SU-DHL-6 (cell line): ENCODE measurements around the gene CST11.

ENCODE experiments used
- CTCF ChIP-seq: fragments of 200-600 bp; sonication (generic); IDR thresholded peaks from one replicate; pipeline ENCODE4 v1.5.1; 2017; ENCODE audit warnings: antibody characterized with exemption, mild to moderate bottlenecking, low read length, moderate library complexity; ENCODE audit not compliant: insufficient read depth, poor library complexity, severe bottlenecking
- EZH2phosphoT487 ChIP-seq: fragments of 200-600 bp; sonication (generic), shearing (Covaris generic); conservative IDR thresholded peaks from 2 replicates; pipeline ENCODE4 v1.6.1; 2018; ENCODE audit warnings: mild to moderate bottlenecking, antibody characterized with exemption, low read length, moderate library complexity, mixed read lengths

GRCh38 chr20:23453549-23454543, 1.2 kb upstream of the CST11 start:
- TF ChIP-seq CTCF (no peak), EZH2phosphoT487 (no peak)
